PC-3 (cell line): ENCODE measurements around the gene HOXD12. TPM values are rescaled to one million over a fixed set of nuclear protein-coding genes. Genes with fewer than 3 reads are reported as not detected.

Source experiments
- ATAC-seq: fragments of 200-7000 bp; cut with Tn5 transposase; 2 replicates; pipeline ENCODE4 v1.9.1; 2020; ENCODE audit warnings: mild to moderate bottlenecking, moderate library complexity
- BruUV-seq: library from RNA; stranded (reverse); fragments of 400-500 nt; replicated peaks from 2 replicates; lab custom pipeline; 2021; lab: Mats Ljungman, UMichigan
- CTCF ChIA-PET: fragments of 300-600 bp; sonication (Branson Sonifier 250); formaldehyde crosslinking; loops from one replicate; lab custom pipeline; 2022; ENCODE audit warnings: antibody characterized with exemption; lab: Charles Lee
- POLR2A ChIA-PET: fragments of 300-600 bp; sonication (Branson Sonifier 250); formaldehyde crosslinking; loops from one replicate; lab custom pipeline; 2022; ENCODE audit warnings: antibody characterized with exemption; ENCODE audit not compliant: unreplicated experiment; lab: Charles Lee
- DNase-seq: peaks from one replicate; pipeline ENCODE4 v3.0.0-alpha.2; 2015
- H2AFZ ChIP-seq: fragments of 300-600 bp; sonication (generic); 2 replicates; pipeline ENCODE4 v1.6.0; 2016; ENCODE audit warnings: antibody characterized with exemption, low read length
- H3F3A ChIP-seq: fragments of 300-600 bp; sonication (generic); one replicate; pipeline ENCODE4 v1.6.0; 2017; ENCODE audit warnings: antibody characterized with exemption, low read length, control low read depth, mild to moderate bottlenecking; ENCODE audit not compliant: unreplicated experiment
- H3K27ac ChIP-seq: fragments of 300-600 bp; sonication (generic); 2 replicates; pipeline ENCODE4 v1.5.1; 2016; ENCODE audit warnings: mild to moderate bottlenecking, low read length
- H3K27me3 ChIP-seq: fragments of 300-600 bp; sonication (generic); 2 replicates; pipeline ENCODE4 v1.6.1; 2016; ENCODE audit warnings: low read length, mixed read lengths
- H3K36me3 ChIP-seq: fragments of 300-600 bp; sonication (generic); 2 replicates; pipeline ENCODE4 v1.6.1; 2016; ENCODE audit warnings: low read depth, mixed run types, low read length, mixed read lengths
- H3K4me1 ChIP-seq: fragments of 300-600 bp; sonication (generic); 2 replicates; pipeline ENCODE4 v1.5.1; 2016; ENCODE audit warnings: low read length; ENCODE audit not compliant: insufficient read depth
- H3K4me2 ChIP-seq: fragments of 300-600 bp; sonication (generic); 2 replicates; pipeline ENCODE4 v1.6.0; 2016; ENCODE audit warnings: low read length
- H3K4me3 ChIP-seq: fragments of 300-600 bp; sonication (generic); 2 replicates; pipeline ENCODE4 v1.5.1; 2016; ENCODE audit warnings: mild to moderate bottlenecking, low read length, mixed read lengths
- H3K79me2 ChIP-seq: fragments of 300-600 bp; sonication (generic); 2 replicates; pipeline ENCODE4 v1.6.1; 2017; ENCODE audit warnings: low read length, mixed read lengths
- H3K9ac ChIP-seq: fragments of 300-600 bp; sonication (generic); 2 replicates; pipeline ENCODE4 v1.6.0; 2016; ENCODE audit warnings: mild to moderate bottlenecking, low read length
- H3K9me2 ChIP-seq: fragments of 300-600 bp; sonication (generic); replicated peaks from 2 replicates; pipeline ENCODE4 v1.6.1; 2016; ENCODE audit warnings: mixed run types, low read length, mixed read lengths
- H3K9me3 ChIP-seq: fragments of 300-600 bp; sonication (generic); 2 replicates; pipeline ENCODE4 v1.6.1; 2016; ENCODE audit warnings: low read length, mixed read lengths
- H4K20me1 ChIP-seq: fragments of 300-600 bp; sonication (generic); 2 replicates; pipeline ENCODE4 v1.6.1; 2016; ENCODE audit warnings: low read length, mixed read lengths
- CTCF ChIP-seq: fragments of 300-600 bp; sonication (generic); conservative IDR thresholded peaks from 2 replicates; pipeline ENCODE4 v1.5.1; 2017; ENCODE audit warnings: antibody characterized with exemption, low read depth, mild to moderate bottlenecking, low read length
- EZH2 ChIP-seq: fragments of 300-600 bp; sonication (generic); IDR thresholded peaks from one replicate; pipeline ENCODE4 v1.6.1; 2017; ENCODE audit warnings: antibody characterized with exemption, mild to moderate bottlenecking, low read length; ENCODE audit not compliant: unreplicated experiment
- EZH2phosphoT487 ChIP-seq: fragments of 300-600 bp; sonication (generic); IDR thresholded peaks from 2 replicates; pipeline ENCODE4 v1.6.1; 2018; ENCODE audit warnings: mild to moderate bottlenecking, antibody characterized with exemption, low read length, borderline replicate concordance
- intact Hi-C: fragments of 100-400 bp; cut with micrococcal nuclease; formaldehyde crosslinking; loops from 2 replicates; pipeline ENCODE4 v1.9.0; 2023
- total RNA-seq: library from RNA; depleted of rRNA; stranded (reverse); fragments of >200 nt; gene quantifications from 2 replicates; pipeline ENCODE4 v1.2.3, GENCODE V29; 2014

Gene HOXD12
- total RNA-seq, 1 experiment from 2014 or later = not detected

GRCh38 chr2:176126929-176127773 is 27.6 kb downstream of the HOXD12 start:
- H3K36me3 ChIP-seq = no peaks in the 10 kb centered on the region; the same call in 1 of the 2 replicates
- H4K20me1 ChIP-seq = no peaks in the 10 kb centered on the region
- no peaks in the 10 kb centered on the region for H3K9me2 ChIP-seq
- TF ChIP-seq EZH2 = no peak
- TF ChIP-seq CTCF = peak; percentile 93
- peaks cover 10% of the 10 kb centered on the region for H3K4me1 ChIP-seq
- peak overlapping the region; percentile 84 for H3K4me2 ChIP-seq
- no peaks in the 10 kb centered on the region for H3F3A ChIP-seq
- no peak overlapping the region for H3K9ac ChIP-seq
- H3K79me2 ChIP-seq = no peaks in the 10 kb centered on the region
- ChIA-PET POLR2A (no interaction called here), CTCF (interaction anchor here (0.6 to 2.4 kb wide), 13 partner anchors 190 to 1030 kb away, joined by 3 to 26 read pairs (median 6); no protein-coding TSS in a partner anchor)
- BruUV-seq = no TSS peak
- peak overlapping the region; percentile 71 for H2AFZ ChIP-seq
- intact Hi-C loops = loop anchor here (1.0 to 2.0 kb wide), 4 partner anchors 512 to 1020 kb away; no protein-coding TSS in a partner anchor
- no peak overlapping the region for H3K27ac ChIP-seq
- H3K9me3 ChIP-seq = no peaks in the 10 kb centered on the region
- peak overlapping the region; percentile 62 for H3K4me3 ChIP-seq
- 0 out of 2 replicates have a peak, but pooled peaks have one; percentile 14 for ATAC-seq
- H3K27me3 ChIP-seq = no peaks in the 10 kb centered on the region
- peak; percentile 78 for DNase-seq

GRCh38 chr2:176127774-176128072 is 28.1 kb downstream of the HOXD12 start:
- ChIA-PET CTCF (interaction anchor here (0.6 to 2.4 kb wide), 9 partner anchors 318 to 1021 kb away, joined by 3 to 26 read pairs (median 8); no protein-coding TSS in a partner anchor), POLR2A (no interaction called here)
- Histone ChIP-seq H3K4me1 (peaks cover 10% of the 10 kb centered on the region), H4K20me1 (no peaks in the 10 kb centered on the region), H3K4me3 (peak overlapping the region; percentile 62; the same call in 1 of the 2 replicates), H3F3A (no peaks in the 10 kb centered on the region), H3K79me2 (no peaks in the 10 kb centered on the region), H3K27ac (no peak overlapping the region), H3K27me3 (no peaks in the 10 kb centered on the region), H2AFZ (peak overlapping the region; percentile 71), H3K36me3 (no peaks in the 10 kb centered on the region; the same call in 1 of the 2 replicates), H3K4me2 (peak overlapping the region; percentile 84), H3K9ac (no peak overlapping the region), H3K9me3 (no peaks in the 10 kb centered on the region), H3K9me2 (no peaks in the 10 kb centered on the region)
- intact Hi-C loops = loop anchor here (1.0 to 2.0 kb wide), 4 partner anchors 511 to 1020 kb away; no protein-coding TSS in a partner anchor
- TF ChIP-seq EZH2phosphoT487 = no peak
- no peak for TF ChIP-seq EZH2
- TF ChIP-seq CTCF = no peak
- ATAC-seq = no peak
- no TSS peak for BruUV-seq
- no peak for DNase-seq
